T-cell (primary cell): ENCODE measurements around the gene CCDC92B. TPM values are rescaled to one million over a fixed set of nuclear protein-coding genes. Genes with fewer than 3 reads are reported as not detected.

Experiments
- ATAC-seq, 4 experiments: fragments of 200-7000 bp in 3 of 4; fragments of 150-1000 bp in 1 of 4; cut with Tn5 transposase; replicated peaks in 1 of 4; 1 replicate in 3 of 4; 2 replicates in 1 of 4; pipeline ENCODE4 v1.10.0; 2021; ENCODE audit warnings: moderate library complexity in 3 of 4, mild to moderate bottlenecking in 2 of 4, moderate number of reproducible peaks in 1 of 4
- CTCF ChIA-PET, 2 donors: fragments of 300-600 bp; sonication (Branson Sonifier 250); formaldehyde crosslinking; loops; one replicate each; lab custom pipeline; 2022; ENCODE audit warnings: antibody characterized with exemption in 2 of 2; lab: Charles Lee
- POLR2A ChIA-PET, 2 donors: fragments of 300-600 bp; sonication (Branson Sonifier 250); formaldehyde crosslinking; loops; one replicate each; lab custom pipeline; 2022; ENCODE audit warnings: antibody characterized with exemption in 2 of 2; lab: Charles Lee
- DNase-seq, 35 experiments: peaks; one replicate each; pipeline versions ENCODE4 v3.0.0 to v3.0.0-alpha.2; 2013 to 2023
- H3K27ac ChIP-seq: one replicate; pipeline ENCODE4 v1.5.1; 2013; ENCODE audit warnings: low read length
- H3K27me3 ChIP-seq, 2 experiments: replicated peaks in 1 of 2; 1 replicate in 1 of 2; 2 replicates in 1 of 2; pipeline versions ENCODE4 v1.6.1 to v1.7.0; 2013; ENCODE audit warnings: low read length in 1 of 2, mixed read lengths in 1 of 2; ENCODE audit not compliant: control insufficient read depth in 2 of 2, insufficient read depth in 2 of 2; ENCODE audit errors: extremely low read depth in 1 of 2
- H3K36me3 ChIP-seq, 2 donors: 1 replicate in 1 of 2; 2 replicates in 1 of 2; pipeline versions ENCODE4 v1.6.1 to v1.7.0; 2013; ENCODE audit warnings: low read length in 1 of 2; ENCODE audit not compliant: control insufficient read depth in 2 of 2, insufficient read depth in 1 of 2; ENCODE audit errors: extremely low read depth in 1 of 2
- H3K4me1 ChIP-seq, 2 experiments: 1 replicate in 1 of 2; 2 replicates in 1 of 2; pipeline versions ENCODE4 v1.6.1 to v1.7.0; 2013; ENCODE audit warnings: low read length in 2 of 2, mixed read lengths in 1 of 2; ENCODE audit not compliant: insufficient read depth in 2 of 2, control insufficient read depth in 1 of 2; ENCODE audit errors: extremely low read depth in 1 of 2
- H3K4me3 ChIP-seq, 2 donors: 1 replicate in 1 of 2; 2 replicates in 1 of 2; pipeline versions ENCODE4 v1.5.1 to v1.7.0; 2013; ENCODE audit warnings: mild to moderate bottlenecking in 2 of 2, low read length in 1 of 2, moderate library complexity in 1 of 2; ENCODE audit not compliant: control insufficient read depth in 1 of 2; ENCODE audit errors: extremely low read depth in 1 of 2
- H3K9me3 ChIP-seq: 2 replicates; pipeline ENCODE4 v1.7.0; 2013
- H3K27ac Mint-ChIP-seq, 2 donors: one replicate each; pipeline ENCODE4 v1.8.0; 2020 to 2021; ENCODE audit warnings: mild to moderate bottlenecking in 2 of 2, mixed read lengths in 2 of 2
- H3K27me3 Mint-ChIP-seq, 2 donors: one replicate each; pipeline ENCODE4 v1.8.0; 2021 to 2022; ENCODE audit warnings: mixed read lengths in 2 of 2
- H3K36me3 Mint-ChIP-seq: one replicate; pipeline ENCODE4 v1.8.0; 2021; ENCODE audit warnings: mixed read lengths
- H3K4me1 Mint-ChIP-seq, 3 donors: one replicate each; pipeline ENCODE4 v1.8.0; 2020 to 2022; ENCODE audit warnings: mixed read lengths in 3 of 3, mild to moderate bottlenecking in 1 of 3
- H3K4me3 Mint-ChIP-seq, 3 donors: one replicate each; pipeline ENCODE4 v1.8.0; 2020 to 2022; ENCODE audit warnings: mild to moderate bottlenecking in 3 of 3, mixed read lengths in 3 of 3, moderate library complexity in 3 of 3
- H3K9me3 Mint-ChIP-seq, 3 donors: one replicate each; pipeline ENCODE4 v1.8.0; 2020 to 2022; ENCODE audit warnings: mixed read lengths in 3 of 3
- WGBS: methylation state at CpG from one replicate; pipeline ENCODE4 v1.1.5; 2013; ENCODE audit warnings: missing lambda C conversion rate; ENCODE audit not compliant: insufficient coverage; 5-methylcytosine and 5-hydroxymethylcytosine counted together
- total RNA-seq, 35 experiments: library from RNA in 6 of 35; stranded (reverse) in 6 of 35; fragments of 120-200 nt in 1 of 35; gene quantifications; one replicate each; pipeline versions ENCODE4 v1.2.1 to v1.2.4 and lab custom pipeline; 2013 to 2026

CCDC92B gene
- total RNA-seq, 5 donors from 2014 or later (not counting 1 experiment from before 2014, with no cell fraction given): 0.13 to 0.53 (median 0.27) TPM; not detected in 1

GRCh38 chr17:2780931-2781454 lies 31.5 kb upstream of the CCDC92B start:
- H3K36me3 Mint-ChIP-seq: no peaks in the 10 kb centered on the region
- H3K27me3 Mint-ChIP-seq: peaks cover 8 to 28% of the 10 kb centered on the region in 2 donors
- Histone ChIP-seq H3K9me3 (no peaks in the 10 kb centered on the region), H3K4me3 (no peak overlapping the region), H3K27ac (no peak overlapping the region), H3K36me3 (no peaks in the 10 kb centered on the region), H3K4me1 (peaks cover under 1 to 19% of the 10 kb centered on the region in 2 experiments), H3K27me3 (peaks cover 4 to 41% of the 10 kb centered on the region in 2 experiments)
- H3K4me3 Mint-ChIP-seq: no peak overlapping the region
- H3K9me3 Mint-ChIP-seq: no peaks in the 10 kb centered on the region
- ATAC-seq (no peak), DNase-seq (no peak)
- ChIA-PET POLR2A (no interaction called here), CTCF (no interaction called here)
- 88% methylated on average over 9 of the region's 9 CpGs for WGBS
- peaks cover 7 to 14% (median 8%) of the 10 kb centered on the region in 3 donors for H3K4me1 Mint-ChIP-seq
- peak overlapping the region in 1 of 2 donors; percentile 39 for H3K27ac Mint-ChIP-seq

- no peak overlapping the region for H3K4me3 Mint-ChIP-seq
- H3K4me3 ChIP-seq: no peak overlapping the region
- no peaks in the 10 kb centered on the region for H3K36me3 Mint-ChIP-seq
- H3K9me3 ChIP-seq: no peaks in the 10 kb centered on the region
- H3K36me3 ChIP-seq: no peaks in the 10 kb centered on the region
- no peak overlapping the region for H3K27ac ChIP-seq
- peaks cover 9 to 48% of the 10 kb centered on the region in 2 experiments for H3K27me3 ChIP-seq
- peaks cover 6 to 19% (median 7%) of the 10 kb centered on the region in 3 donors for H3K4me1 Mint-ChIP-seq
- H3K27me3 Mint-ChIP-seq: peaks cover 13 to 36% of the 10 kb centered on the region in 2 donors
- peaks cover 0 to 18% of the 10 kb centered on the region in 2 experiments for H3K4me1 ChIP-seq
- no peak for DNase-seq
- no peak for ATAC-seq
- 93% methylated on average over 9 of the region's 12 CpGs for WGBS
- ChIA-PET CTCF (no interaction called here), POLR2A (no interaction called here)
- no peaks in the 10 kb centered on the region for H3K9me3 Mint-ChIP-seq
- no peak overlapping the region for H3K27ac Mint-ChIP-seq
These were observed 30.8 kb upstream of the CCDC92B start for GRCh38 chr17:2780256-2780655.

GRCh38 chr17:2779545-2779944 lies 30.1 kb upstream of the CCDC92B start:
- WGBS: 61% methylated on average over 7 of the region's 7 CpGs
- H3K4me3 Mint-ChIP-seq: no peak overlapping the region

GRCh38 chr17:2778489-2778888 lies 29.0 kb upstream of the CCDC92B start:
- 14% methylated on average over 1 of the region's 6 CpGs for WGBS
- Mint-ChIP-seq H3K27ac (no peak overlapping the region), H3K27me3 (peaks cover 25 to 51% of the 10 kb centered on the region in 2 donors), H3K9me3 (no peaks in the 10 kb centered on the region), H3K4me1 (peaks cover 6 to 22% (median 7%) of the 10 kb centered on the region in 3 donors), H3K36me3 (no peaks in the 10 kb centered on the region), H3K4me3 (no peak overlapping the region)
- Histone ChIP-seq H3K36me3 (no peaks in the 10 kb centered on the region), H3K9me3 (no peaks in the 10 kb centered on the region), H3K4me3 (no peak overlapping the region), H3K27ac (no peak overlapping the region), H3K4me1 (peaks cover 0 to 18% of the 10 kb centered on the region in 2 experiments), H3K27me3 (peaks cover 9 to 61% of the 10 kb centered on the region in 2 experiments)
- ATAC-seq (no peak), DNase-seq (no peak)
- CTCF ChIA-PET: no interaction called here
- POLR2A ChIA-PET: no interaction called here

More at GRCh38 chr17:2779545-2779944, 30.1 kb upstream of the CCDC92B start:
- ChIA-PET POLR2A (interaction anchor here in 1 of 2 donors (0.6 kb wide), 1 partner anchor 151 kb away, joined by 3 read pairs; no protein-coding TSS in a partner anchor), CTCF (no interaction called here)
- no peak overlapping the region for H3K27ac Mint-ChIP-seq
- H3K4me3 ChIP-seq: no peak overlapping the region
- DNase-seq (no peak), ATAC-seq (no peak)
- no peaks in the 10 kb centered on the region for H3K36me3 Mint-ChIP-seq
- no peaks in the 10 kb centered on the region for H3K9me3 ChIP-seq
- peaks cover 19 to 43% of the 10 kb centered on the region in 2 donors for H3K27me3 Mint-ChIP-seq
- peaks cover 6 to 22% (median 7%) of the 10 kb centered on the region in 3 donors for H3K4me1 Mint-ChIP-seq
- peaks cover 0 to 18% of the 10 kb centered on the region in 2 experiments for H3K4me1 ChIP-seq
- H3K9me3 Mint-ChIP-seq: no peaks in the 10 kb centered on the region
- no peak overlapping the region for H3K27ac ChIP-seq
- peaks cover 9 to 54% of the 10 kb centered on the region in 2 experiments for H3K27me3 ChIP-seq
- no peaks in the 10 kb centered on the region for H3K36me3 ChIP-seq

GRCh38 chr17:2777242-2777867 lies 27.9 kb upstream of the CCDC92B start:
- Mint-ChIP-seq H3K4me3 (peak overlapping the region; percentile 56 to 67 (median 66)), H3K27ac (no peak overlapping the region), H3K36me3 (no peaks in the 10 kb centered on the region), H3K27me3 (peaks cover 36 to 60% of the 10 kb centered on the region in 2 donors), H3K4me1 (peaks cover 6 to 22% (median 7%) of the 10 kb centered on the region in 3 donors), H3K9me3 (no peaks in the 10 kb centered on the region)
- POLR2A ChIA-PET: no interaction called here
- Histone ChIP-seq H3K27ac (no peak overlapping the region), H3K27me3 (peaks cover 11 to 67% of the 10 kb centered on the region in 2 experiments), H3K9me3 (no peaks in the 10 kb centered on the region), H3K36me3 (no peaks in the 10 kb centered on the region), H3K4me3 (peak overlapping the region; percentile 1 to 48), H3K4me1 (peaks cover 0 to 18% of the 10 kb centered on the region in 2 experiments)
- ATAC-seq (peak in 1 of 4 experiments; percentile 14), DNase-seq (no peak)
- 52% methylated on average over 5 of the region's 11 CpGs for WGBS
- CTCF ChIA-PET: no interaction called here

GRCh38 chr17:2776589-2777241 lies 27.3 kb upstream of the CCDC92B start:
- no peaks in the 10 kb centered on the region for H3K36me3 Mint-ChIP-seq
- H3K9me3 Mint-ChIP-seq: no peaks in the 10 kb centered on the region
- no peaks in the 10 kb centered on the region for H3K36me3 ChIP-seq
- peaks cover 36 to 60% of the 10 kb centered on the region in 2 donors for H3K27me3 Mint-ChIP-seq
- peak overlapping the region; percentile 1 to 48 for H3K4me3 ChIP-seq
- ATAC-seq (peak; percentile 53 to 70 (median 54)), DNase-seq (peak in 4 of 35 experiments; percentile 13 to 29 (median 18))
- peaks cover 12 to 67% of the 10 kb centered on the region in 2 experiments for H3K27me3 ChIP-seq
- ChIA-PET CTCF (no interaction called here), POLR2A (no interaction called here)
- H3K9me3 ChIP-seq: no peaks in the 10 kb centered on the region
- H3K4me1 Mint-ChIP-seq: peaks cover 6 to 22% (median 7%) of the 10 kb centered on the region in 3 donors
- peaks cover 0 to 18% of the 10 kb centered on the region in 2 experiments for H3K4me1 ChIP-seq
- H3K27ac Mint-ChIP-seq: no peak overlapping the region
- WGBS: 2% methylated on average over 80 of the region's 80 CpGs
- no peak overlapping the region for H3K27ac ChIP-seq
- peak overlapping the region; percentile 56 to 67 (median 66) for H3K4me3 Mint-ChIP-seq
